Activated CD4-positive, alpha-beta T cell treated with anti-CD3 and anti-CD28 coated beads, Interleukin-2, amount 10 ng/mL, durations not matched to agents 24 days and 14 days (primary cell): ENCODE measurements around the gene SYNE3. TPM values are rescaled to one million over a fixed set of nuclear protein-coding genes. Genes with fewer than 3 reads are reported as not detected.
A peak's percentile ranks its signal among the peaks of the same experiment; 100 is the strongest.
"Not testable (repeated sequence)": the region's sequence is repeated elsewhere in the genome, so short reads cannot be mapped to it uniquely, and the experiment has no call there.

ENCODE experiments used
- DNase-seq: peaks from one replicate; pipeline ENCODE4 v3.0.0; 2022
- H3K27ac Mint-ChIP-seq: one replicate; pipeline ENCODE4 v1.8.0; 2022; ENCODE audit warnings: mild to moderate bottlenecking, mixed read lengths
- H3K27me3 Mint-ChIP-seq: one replicate; pipeline ENCODE4 v1.8.0; 2022; ENCODE audit warnings: mixed read lengths
- H3K36me3 Mint-ChIP-seq: one replicate; pipeline ENCODE4 v1.8.0; 2022; ENCODE audit warnings: low read depth, mild to moderate bottlenecking, mixed read lengths
- H3K4me1 Mint-ChIP-seq: one replicate; pipeline ENCODE4 v1.8.0; 2021; ENCODE audit warnings: mixed read lengths
- H3K4me3 Mint-ChIP-seq: one replicate; pipeline ENCODE4 v1.8.0; 2022; ENCODE audit warnings: mild to moderate bottlenecking, moderate library complexity, mixed read lengths
- H3K9me3 Mint-ChIP-seq: one replicate; pipeline ENCODE4 v1.8.0; 2021; ENCODE audit warnings: mixed read lengths
- intact Hi-C: fragments of 100-400 bp; cut with micrococcal nuclease; formaldehyde crosslinking; loops from one replicate; pipeline ENCODE4 v1.15.1; 2023
- total RNA-seq: library from RNA; stranded (reverse); gene quantifications from 2 replicates; pipeline ENCODE4 v1.2.3, GENCODE V29; 2022

Gene SYNE3
- total RNA-seq, 1 donor from 2014 or later, result 46.3 TPM

GRCh38 chr14:95514131-95515079 is 2.0 kb downstream of the SYNE3 start:
- Mint-ChIP-seq H3K27me3 (no peaks in the 10 kb centered on the region), H3K4me3 (peak overlapping the region; percentile 95), H3K27ac (peak overlapping the region; percentile 79), H3K9me3 (no peaks in the 10 kb centered on the region), H3K36me3 (peaks cover 21% of the 10 kb centered on the region), H3K4me1 (peaks cover 59% of the 10 kb centered on the region)
- intact Hi-C loops, result no loop called here
- DNase-seq, result no peak

- DNase-seq, result no peak
- no peaks in the 10 kb centered on the region for H3K27me3 Mint-ChIP-seq
- peaks cover 24% of the 10 kb centered on the region for H3K36me3 Mint-ChIP-seq
- peaks cover 54% of the 10 kb centered on the region for H3K4me1 Mint-ChIP-seq
- H3K27ac Mint-ChIP-seq, result peak overlapping the region; percentile 14
- no peaks in the 10 kb centered on the region for H3K9me3 Mint-ChIP-seq
- H3K4me3 Mint-ChIP-seq, result peak overlapping the region; percentile 31
- intact Hi-C loops, result loop anchor here (2.0 kb wide), 1 partner anchor 14 kb away; no protein-coding TSS in a partner anchor
These were observed 3.2 kb downstream of the SYNE3 start for GRCh38 chr14:95513291-95513690.

- no peak for DNase-seq
- peaks cover 30% of the 10 kb centered on the region for H3K36me3 Mint-ChIP-seq
- peaks cover 55% of the 10 kb centered on the region for H3K4me1 Mint-ChIP-seq
- H3K4me3 Mint-ChIP-seq, result no peak overlapping the region
- no peaks in the 10 kb centered on the region for H3K27me3 Mint-ChIP-seq
- H3K9me3 Mint-ChIP-seq, result no peaks in the 10 kb centered on the region
- intact Hi-C loops, result loop anchor here (2.0 kb wide), 1 partner anchor 15 kb away; no protein-coding TSS in a partner anchor
- H3K27ac Mint-ChIP-seq, result peak overlapping the region; percentile 62
These were observed 4.8 kb downstream of the SYNE3 start for GRCh38 chr14:95511687-95512086.

GRCh38 chr14:95510804-95511203 is 5.6 kb downstream of the SYNE3 start:
- Mint-ChIP-seq H3K4me3 (no peak overlapping the region), H3K27me3 (no peaks in the 10 kb centered on the region), H3K27ac (no peak overlapping the region), H3K36me3 (peaks cover 35% of the 10 kb centered on the region), H3K9me3 (no peaks in the 10 kb centered on the region), H3K4me1 (peaks cover 60% of the 10 kb centered on the region)
- DNase-seq, result no peak
- intact Hi-C loops, result no loop called here

GRCh38 chr14:95510344-95510743 is 6.1 kb downstream of the SYNE3 start:
- H3K9me3 Mint-ChIP-seq, H3K27me3 Mint-ChIP-seq, DNase-seq, intact Hi-C loops: not testable (repeated sequence)
- Mint-ChIP-seq H3K4me3 (peak overlapping the region; percentile 40), H3K4me1 (peaks cover 59% of the 10 kb centered on the region), H3K36me3 (peaks cover 35% of the 10 kb centered on the region), H3K27ac (peak overlapping the region; percentile 85)

GRCh38 chr14:95509495-95509894 is 7.0 kb downstream of the SYNE3 start:
- H3K9me3 Mint-ChIP-seq, result no peaks in the 10 kb centered on the region
- no peaks in the 10 kb centered on the region for H3K27me3 Mint-ChIP-seq
- no peak for DNase-seq
- H3K4me1 Mint-ChIP-seq, result peaks cover 58% of the 10 kb centered on the region
- H3K36me3 Mint-ChIP-seq, result peaks cover 34% of the 10 kb centered on the region
- intact Hi-C loops, result no loop called here
- H3K4me3 Mint-ChIP-seq, result no peak overlapping the region
- H3K27ac Mint-ChIP-seq, result peak overlapping the region; percentile 85

- Mint-ChIP-seq H3K4me1 (peaks cover 61% of the 10 kb centered on the region), H3K27ac (peak overlapping the region; percentile 75), H3K4me3 (no peak overlapping the region), H3K27me3 (no peaks in the 10 kb centered on the region), H3K36me3 (peaks cover 38% of the 10 kb centered on the region), H3K9me3 (no peaks in the 10 kb centered on the region)
- no peak for DNase-seq
- intact Hi-C loops, result no loop called here
These were observed 8.1 kb downstream of the SYNE3 start for GRCh38 chr14:95508377-95508776.

- H3K4me3 Mint-ChIP-seq, result no peak overlapping the region
- H3K4me1 Mint-ChIP-seq, result peaks cover 56% of the 10 kb centered on the region
- no peaks in the 10 kb centered on the region for H3K9me3 Mint-ChIP-seq
- peak overlapping the region; percentile 24 for H3K27ac Mint-ChIP-seq
- DNase-seq, result peak; percentile 68
- intact Hi-C loops, result no loop called here
- no peaks in the 10 kb centered on the region for H3K27me3 Mint-ChIP-seq
- peaks cover 36% of the 10 kb centered on the region for H3K36me3 Mint-ChIP-seq
These were observed 8.7 kb downstream of the SYNE3 start for GRCh38 chr14:95507701-95508103.

GRCh38 chr14:95507174-95507573 is 9.3 kb downstream of the SYNE3 start:
- peak overlapping the region; percentile 41 for H3K27ac Mint-ChIP-seq

GRCh38 chr14:95505030-95505589 is 11.3 kb downstream of the SYNE3 start:
- intact Hi-C loops, result no loop called here
- Mint-ChIP-seq H3K27me3 (no peaks in the 10 kb centered on the region), H3K9me3 (no peaks in the 10 kb centered on the region)

More at GRCh38 chr14:95507174-95507573, 9.3 kb downstream of the SYNE3 start:
- intact Hi-C loops, result no loop called here
- Mint-ChIP-seq H3K4me3 (no peak overlapping the region), H3K4me1 (peaks cover 60% of the 10 kb centered on the region), H3K27me3 (no peaks in the 10 kb centered on the region), H3K36me3 (peaks cover 40% of the 10 kb centered on the region), H3K9me3 (no peaks in the 10 kb centered on the region)
- no peak for DNase-seq

GRCh38 chr14:95504135-95505029 is 12.1 kb downstream of the SYNE3 start:
- peak overlapping the region; percentile 87 for H3K27ac Mint-ChIP-seq
- peaks cover 44% of the 10 kb centered on the region for H3K36me3 Mint-ChIP-seq
- peaks cover 59% of the 10 kb centered on the region for H3K4me1 Mint-ChIP-seq
- DNase-seq, result no peak
- H3K27me3 Mint-ChIP-seq, result no peaks in the 10 kb centered on the region
- H3K9me3 Mint-ChIP-seq, result no peaks in the 10 kb centered on the region
- intact Hi-C loops, result no loop called here
- peak overlapping the region; percentile 50 for H3K4me3 Mint-ChIP-seq

More at GRCh38 chr14:95505030-95505589, 11.3 kb downstream of the SYNE3 start:
- Mint-ChIP-seq H3K36me3 (peaks cover 44% of the 10 kb centered on the region), H3K4me1 (peaks cover 63% of the 10 kb centered on the region), H3K27ac (peak overlapping the region; percentile 12), H3K4me3 (no peak overlapping the region)
- DNase-seq, result no peak

GRCh38 chr14:95503365-95504134 is 12.9 kb downstream of the SYNE3 start:
- Mint-ChIP-seq H3K9me3 (no peaks in the 10 kb centered on the region), H3K36me3 (peaks cover 43% of the 10 kb centered on the region), H3K4me3 (no peak overlapping the region), H3K27me3 (no peaks in the 10 kb centered on the region), H3K4me1 (peaks cover 59% of the 10 kb centered on the region), H3K27ac (peak overlapping the region; percentile 87)
- intact Hi-C loops, result no loop called here
- no peak for DNase-seq
